GM18505 (cell line): ENCODE measurements around the gene MEIOB.
"Not testable (repeated sequence)": the region's sequence is repeated elsewhere in the genome, so short reads cannot be mapped to it uniquely, and the experiment has no call there.

Experiments used
- ATAC-seq: cut with Tn5 transposase; IDR thresholded peaks from one replicate; pipeline ENCODE4 v1.9.1; 2021; ENCODE audit not compliant: unreplicated experiment
- POLR2A ChIP-seq: IDR thresholded peaks from 4 replicates; pipeline ENCODE4 v1.6.1; 2011; ENCODE audit warnings: borderline replicate concordance; ENCODE audit not compliant: insufficient read depth, insufficient read length; ENCODE audit errors: extremely low read depth

The MEIOB gene

GRCh38 chr16:1871974-1872635 lies at the start of gene MEIOB:
MEIOB (minus strand) TSS chr16:1872164; CDS start chr16:1868175, 3,989 bp downstream.
- no peak for ATAC-seq
- TF ChIP-seq POLR2A = no peak

DNA sequence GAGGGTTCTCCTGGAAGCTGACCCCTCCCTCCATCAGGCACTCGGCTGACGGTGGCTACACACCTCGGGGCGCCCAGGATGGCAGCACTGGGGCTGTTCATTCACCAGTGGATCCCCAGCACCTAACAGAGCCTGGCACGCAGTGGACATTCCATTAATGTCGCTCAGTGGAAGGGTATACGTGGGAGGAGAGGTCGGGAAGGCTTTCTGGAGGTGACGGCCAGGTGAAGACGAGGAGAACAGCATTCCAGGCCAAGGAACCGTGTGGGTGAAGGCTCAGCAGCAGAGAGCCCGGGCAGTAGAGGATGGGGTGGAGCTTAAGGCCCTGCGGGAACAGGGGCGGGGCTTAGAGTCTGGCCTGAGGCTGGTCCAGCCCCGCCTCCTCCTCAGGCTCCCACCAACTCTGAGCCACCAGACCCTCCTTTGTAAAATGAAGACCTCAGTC lies 48.8 kb upstream of the MEIOB start:
- no peak for ATAC-seq
- no peak for TF ChIP-seq POLR2A

- not testable (repeated sequence) for ATAC-seq
These were observed 48.2 kb upstream of the MEIOB start for GRCh38 chr16:1920122-1920521.

DNA sequence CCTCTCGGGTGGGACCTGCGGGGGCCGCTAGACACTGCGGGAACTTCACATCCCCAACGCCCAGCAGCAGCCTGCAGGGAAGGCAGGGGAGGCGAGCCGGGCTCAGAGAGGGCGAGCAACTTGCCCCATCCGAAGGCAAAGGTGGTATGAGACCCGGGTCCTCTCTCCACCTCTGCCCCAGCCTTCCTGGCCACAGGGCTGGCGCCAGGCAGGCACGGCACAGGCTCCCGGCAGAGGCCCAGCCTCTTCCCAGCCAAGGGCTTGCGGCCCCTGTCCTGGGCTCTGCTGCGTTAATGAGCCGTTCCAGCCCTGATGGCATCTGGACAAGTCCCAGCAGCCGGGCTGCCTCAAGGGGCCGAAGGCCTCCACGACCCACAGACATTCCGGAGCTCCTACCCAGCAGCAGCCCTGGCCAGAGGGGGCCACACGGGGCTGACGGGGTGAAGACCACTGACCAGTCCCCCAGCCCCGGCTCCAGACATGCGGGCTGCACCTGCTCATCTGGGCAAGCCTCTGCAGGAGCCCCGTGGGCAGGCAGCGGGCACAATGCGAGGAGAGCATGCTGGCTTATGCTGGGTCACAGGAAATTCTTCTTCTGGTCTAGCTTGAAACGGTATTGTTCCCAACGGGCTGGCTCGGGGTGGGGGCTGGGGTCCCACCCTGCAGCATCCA lies 47.5 kb upstream of the MEIOB start:
- ATAC-seq = no peak
- TF ChIP-seq POLR2A = no peak

DNA sequence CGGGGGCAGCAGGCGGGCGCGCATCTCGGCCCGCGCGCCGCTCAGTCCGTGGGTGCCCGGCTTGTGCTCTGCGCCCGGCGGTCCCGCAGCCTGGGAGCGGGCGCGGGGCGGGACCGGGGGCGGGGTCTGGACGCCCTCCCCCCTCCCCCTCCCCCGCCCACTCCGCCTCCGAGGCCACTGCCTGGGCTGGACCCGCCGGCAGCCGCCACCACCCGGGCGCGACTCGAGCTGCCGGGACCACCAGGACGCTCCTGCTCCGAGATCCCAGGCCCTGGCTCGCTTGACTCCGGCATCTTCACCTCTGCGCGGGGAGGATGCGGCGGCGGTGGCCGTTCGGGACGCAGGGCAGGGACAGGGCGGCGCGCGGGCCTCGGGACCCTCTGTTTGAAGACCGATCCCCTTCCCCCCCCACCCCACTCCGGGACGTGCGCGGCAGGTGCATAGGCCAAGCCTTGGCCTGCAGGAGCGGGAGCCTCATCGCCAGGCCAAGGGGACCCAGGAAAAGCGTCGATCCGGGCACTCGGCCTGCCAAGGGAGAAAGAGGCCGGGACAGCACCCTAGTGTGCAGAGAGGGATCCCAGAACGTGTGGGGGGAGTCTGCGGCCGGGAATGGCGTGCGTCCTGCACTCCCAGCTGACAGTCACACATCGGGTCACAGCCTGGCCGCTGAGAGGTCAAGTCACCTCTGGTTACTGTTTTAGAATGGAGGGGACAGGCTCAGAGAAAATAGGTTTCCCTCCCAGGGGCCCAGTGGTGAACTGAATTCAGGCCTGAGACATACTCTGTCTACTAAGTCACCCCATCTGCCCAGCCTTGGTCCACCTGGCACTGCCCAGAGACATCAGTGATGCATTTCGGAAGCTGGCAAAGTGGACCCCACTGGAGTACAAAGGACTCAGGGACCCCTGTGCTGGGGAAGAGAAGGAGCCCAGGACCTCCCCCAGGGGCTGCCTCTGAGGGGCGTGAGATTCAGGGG lies 46.7 kb upstream of the MEIOB start, which contains the start of gene HS3ST6:
Gene HS3ST6, minus strand, starts transcription at position 65 of the 976 bp plus-strand sequence. CDS start 92 bp downstream, outside the sequence.
- TF ChIP-seq POLR2A = no peak
- no peak for ATAC-seq

- no peak for ATAC-seq
These were observed 45.8 kb upstream of the MEIOB start for GRCh38 chr16:1917665-1918350.

DNA sequence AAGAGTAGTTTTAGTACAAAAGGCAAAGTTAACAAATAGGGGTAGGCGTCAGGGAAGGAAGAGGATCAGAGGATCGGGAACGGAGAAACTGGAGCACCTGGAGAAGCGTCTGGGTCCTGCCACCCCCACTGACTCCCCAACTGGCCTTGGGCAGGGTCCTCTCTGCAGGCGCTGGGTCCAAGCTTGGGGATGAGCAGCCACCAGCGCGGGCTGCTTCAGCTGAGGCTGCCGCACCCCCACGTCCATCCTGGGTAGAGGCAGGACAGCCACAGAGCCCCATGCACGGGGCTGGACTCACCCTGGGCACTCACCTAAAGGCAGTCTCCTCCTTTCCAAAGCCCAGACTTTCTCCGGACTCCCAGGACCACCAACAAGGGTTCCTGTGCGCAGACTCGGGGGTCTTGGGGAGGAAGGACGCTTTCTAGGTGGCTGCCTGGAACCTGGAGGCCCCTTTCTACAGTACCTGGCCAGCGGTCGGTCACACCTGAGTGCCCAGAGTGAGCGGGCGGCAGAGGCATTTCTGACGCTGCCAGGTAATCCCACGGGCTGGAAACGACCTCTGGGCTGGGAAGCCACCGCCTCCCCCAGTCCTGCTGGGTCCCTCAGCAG lies 45.2 kb upstream of the MEIOB start:
- no peak for ATAC-seq

More at GRCh38 chr16:1917665-1918350, 45.8 kb upstream of the MEIOB start:
- no peak for TF ChIP-seq POLR2A

DNA sequence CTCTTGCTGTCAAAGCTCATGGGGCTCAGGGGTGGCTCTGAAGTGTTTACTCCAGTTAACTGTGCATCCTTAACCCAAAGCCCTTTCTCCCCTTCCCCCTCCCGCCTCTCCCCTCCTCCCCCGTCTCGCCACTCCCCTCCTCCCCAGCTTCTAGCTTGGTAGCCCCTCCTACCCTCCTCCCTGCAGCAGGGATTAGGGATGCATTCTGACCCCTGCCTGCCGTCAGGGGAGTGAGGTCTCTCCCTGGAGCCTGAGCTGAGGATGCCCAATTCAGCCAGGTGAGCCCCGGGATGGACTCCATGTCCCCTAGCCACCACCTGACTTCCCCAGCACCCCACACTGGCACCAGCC lies 44.7 kb upstream of the MEIOB start:
- no peak for ATAC-seq
- TF ChIP-seq POLR2A = no peak

More for the DNA sequence above, 45.2 kb upstream of the MEIOB start:
- TF ChIP-seq POLR2A = no peak

DNA sequence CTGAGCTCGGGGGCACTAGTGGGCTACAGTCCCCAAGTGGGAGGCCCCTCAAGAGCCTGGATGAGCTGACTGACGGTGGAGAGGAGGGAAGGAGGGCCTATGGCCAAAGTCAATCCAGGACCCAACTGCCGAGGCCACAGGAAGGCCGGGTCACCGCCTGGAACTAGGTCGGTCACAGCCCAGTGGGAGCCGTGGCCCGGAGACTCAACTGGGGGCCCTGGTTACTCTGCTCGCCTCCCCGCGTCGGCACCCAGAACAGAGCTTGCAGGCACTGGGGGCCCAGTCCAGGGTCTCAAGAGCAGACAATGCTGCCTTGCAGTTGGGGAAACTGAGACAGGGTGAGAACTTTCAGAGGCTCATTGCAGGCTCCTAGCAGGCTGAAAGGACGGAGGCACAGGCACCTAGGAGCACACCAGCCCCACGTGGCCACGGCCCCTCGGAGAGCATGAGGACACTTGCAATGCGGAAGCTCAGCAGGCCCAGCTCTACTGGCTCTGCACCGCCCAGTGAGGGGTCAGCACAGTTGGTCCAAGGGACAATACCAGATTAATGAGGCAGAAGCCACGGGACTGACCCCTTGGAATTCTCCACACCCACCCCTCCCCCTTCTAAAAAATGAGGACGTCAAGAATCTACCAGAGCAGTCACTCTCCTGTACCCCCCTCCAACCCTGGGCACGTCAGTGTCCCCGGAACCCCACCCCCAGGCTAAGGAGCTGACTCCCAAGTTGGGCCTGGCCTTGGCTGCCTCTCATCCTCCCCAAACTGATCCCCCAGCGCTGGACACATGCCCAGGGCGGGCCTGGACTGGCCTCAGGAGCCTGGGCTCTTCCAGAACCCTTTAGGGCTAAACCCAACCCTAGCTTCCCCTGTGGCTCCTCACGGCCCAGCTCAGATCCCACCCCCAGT lies 44.0 kb upstream of the MEIOB start:
- TF ChIP-seq POLR2A = no peak
- no peak for ATAC-seq

- TF ChIP-seq POLR2A = no peak
- no peak for ATAC-seq
These were observed 43.0 kb upstream of the MEIOB start for GRCh38 chr16:1914988-1915387.

DNA sequence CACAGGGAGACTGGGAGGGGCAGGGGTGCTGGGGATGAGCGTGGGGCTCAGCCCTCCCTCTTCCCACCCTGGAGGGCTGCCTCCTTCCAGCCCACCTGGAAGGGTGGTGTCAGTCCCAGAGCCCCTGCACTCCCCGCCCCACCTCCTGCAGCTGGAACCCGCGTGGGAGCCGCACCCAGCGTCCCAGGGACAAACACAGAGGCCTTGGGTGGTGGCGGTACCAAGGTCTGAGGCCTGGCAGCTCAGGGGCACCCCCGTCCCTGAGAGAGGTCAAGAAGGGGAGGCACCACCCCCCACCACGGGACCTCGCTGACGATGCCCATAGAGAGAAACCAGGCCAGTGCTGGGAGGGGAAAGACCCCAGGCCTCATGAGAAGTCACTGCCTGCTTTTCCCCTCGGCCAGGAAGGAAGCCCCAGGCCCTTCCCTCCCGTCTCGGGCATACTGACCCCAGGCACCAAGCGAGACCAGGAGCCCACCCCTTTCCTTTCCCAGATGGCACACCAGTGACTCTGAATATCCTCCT lies 42.2 kb upstream of the MEIOB start:
- no peak for TF ChIP-seq POLR2A
- ATAC-seq = no peak

- ATAC-seq = no peak
- TF ChIP-seq POLR2A = no peak
These were observed 41.5 kb upstream of the MEIOB start for GRCh38 chr16:1913327-1914083.
